MCF 10A (cell line): ENCODE results near the gene FASTK. TPM values are rescaled to one million over a fixed set of nuclear protein-coding genes. Genes with fewer than 3 reads are reported as not detected.

Source experiments
- BruUV-seq: library from RNA; stranded (reverse); fragments of 400-500 nt; replicated peaks from 2 replicates; lab custom pipeline; 2021; lab: Mats Ljungman, UMichigan
- CTCF ChIA-PET: fragments of 300-600 bp; sonication (Branson Sonifier 250); formaldehyde crosslinking; extraction: SDS; loops from one replicate; lab custom pipeline; 2021; ENCODE audit warnings: antibody characterized with exemption, inconsistent platforms; lab: Yijun Ruan, JAX
- POLR2A ChIA-PET: fragments of 300-600, 350-650 bp; sonication (Branson Sonifier 250); formaldehyde crosslinking; extraction: SDS; loops from one replicate; lab custom pipeline; 2020; ENCODE audit warnings: antibody characterized with exemption, inconsistent platforms; lab: Yijun Ruan, JAX
- DNase-seq: peaks from one replicate; pipeline ENCODE4 v3.0.0-alpha.2; 2018; ENCODE audit not compliant: unreplicated experiment
- H3K27ac Mint-ChIP-seq: one replicate; pipeline ENCODE4 v1.8.0; 2022; ENCODE audit warnings: mild to moderate bottlenecking, low read depth, mixed read lengths; ENCODE audit not compliant: unreplicated experiment
- H3K27me3 Mint-ChIP-seq: one replicate; pipeline ENCODE4 v1.8.0; 2022; ENCODE audit warnings: mixed read lengths; ENCODE audit not compliant: insufficient read depth, unreplicated experiment
- H3K36me3 Mint-ChIP-seq: one replicate; pipeline ENCODE4 v1.8.0; 2022; ENCODE audit warnings: mild to moderate bottlenecking, moderate library complexity, mixed read lengths; ENCODE audit not compliant: insufficient read depth, unreplicated experiment
- H3K4me1 Mint-ChIP-seq: one replicate; pipeline ENCODE4 v1.8.0; 2022; ENCODE audit warnings: mixed read lengths; ENCODE audit not compliant: insufficient read depth, unreplicated experiment
- H3K4me3 Mint-ChIP-seq: one replicate; pipeline ENCODE4 v1.8.0; 2022; ENCODE audit warnings: mild to moderate bottlenecking, moderate library complexity, mixed read lengths; ENCODE audit not compliant: unreplicated experiment
- H3K9me3 Mint-ChIP-seq: one replicate; pipeline ENCODE4 v1.8.0; 2022; ENCODE audit warnings: mixed read lengths; ENCODE audit not compliant: unreplicated experiment
- CTCF ChIP-seq: fragments of 200-600 bp; IDR thresholded peaks from one replicate; pipeline ENCODE4 v1.8.0; 2022; ENCODE audit warnings: antibody characterized with exemption, mild to moderate bottlenecking; ENCODE audit not compliant: unreplicated experiment
- intact Hi-C: fragments of 100-400 bp; cut with micrococcal nuclease; formaldehyde crosslinking; loops from 2 replicates; pipeline ENCODE4 v1.14.1; 2022
- total RNA-seq: library from RNA; stranded (reverse); gene quantifications from 2 replicates; pipeline ENCODE4 v1.2.3, GENCODE V29; 2022

FASTK gene
- total RNA-seq, 1 experiment from 2014 or later, result 79.3 TPM

GRCh38 chr7:151040616-151041375 is 39.8 kb downstream of the FASTK start:
- intact Hi-C loops, result no loop called here
- POLR2A ChIA-PET, result no interaction called here
- CTCF ChIA-PET, result interaction anchor here (0.6 to 0.8 kb wide), 2 partner anchors 11 to 221 kb away, joined by 3 to 4 read pairs; no protein-coding TSS in a partner anchor
- no peak for TF ChIP-seq CTCF
- no peaks in the 10 kb centered on the region for H3K27me3 Mint-ChIP-seq
- H3K4me3 Mint-ChIP-seq, result no peak overlapping the region
- no peak for DNase-seq
- no peak overlapping the region for H3K27ac Mint-ChIP-seq
- peaks cover 15% of the 10 kb centered on the region for H3K4me1 Mint-ChIP-seq
- no peaks in the 10 kb centered on the region for H3K9me3 Mint-ChIP-seq
- no TSS peak for BruUV-seq
- H3K36me3 Mint-ChIP-seq, result peaks cover 24% of the 10 kb centered on the region

- DNase-seq, result no peak
- H3K27me3 Mint-ChIP-seq, result no peaks in the 10 kb centered on the region
- H3K4me3 Mint-ChIP-seq, result no peak overlapping the region
- BruUV-seq, result no TSS peak
- TF ChIP-seq CTCF, result no peak
- intact Hi-C loops, result no loop called here
- ChIA-PET CTCF (interaction anchor here (0.6 to 1.3 kb wide), 3 partner anchors 70 to 988 kb away, joined by 3 to 6 read pairs (median 3); no protein-coding TSS in a partner anchor), POLR2A (interaction anchor here (0.7 to 1.6 kb wide), 2 partner anchors 12 to 39 kb away, joined by 3 to 11 read pairs; partner anchors contain the start of gene ABCB8)
- H3K36me3 Mint-ChIP-seq, result peaks cover 23% of the 10 kb centered on the region
- peaks cover 15% of the 10 kb centered on the region for H3K4me1 Mint-ChIP-seq
- H3K27ac Mint-ChIP-seq, result no peak overlapping the region
- H3K9me3 Mint-ChIP-seq, result no peaks in the 10 kb centered on the region
Observed at GRCh38 chr7:151039850-151040548, 40.6 kb downstream of the FASTK start.

- ChIA-PET CTCF (interaction anchor here (0.6 to 1.3 kb wide), 4 partner anchors 40 to 989 kb away, joined by 3 to 6 read pairs (median 3); no protein-coding TSS in a partner anchor), POLR2A (interaction anchor here (0.7 to 1.6 kb wide), 3 partner anchors 11 to 76 kb away, joined by 3 to 11 read pairs (median 3); partner anchors contain the start of gene ABCB8)
- Mint-ChIP-seq H3K9me3 (no peaks in the 10 kb centered on the region), H3K27me3 (no peaks in the 10 kb centered on the region), H3K4me1 (peaks cover 15% of the 10 kb centered on the region), H3K36me3 (peaks cover 16% of the 10 kb centered on the region), H3K27ac (peak overlapping the region; percentile 23), H3K4me3 (no peak overlapping the region)
- DNase-seq, result peak; percentile 85
- intact Hi-C loops, result no loop called here
- no TSS peak for BruUV-seq
- TF ChIP-seq CTCF, result no peak
Observed at GRCh38 chr7:151038951-151039849, 41.4 kb downstream of the FASTK start.
